Colonic mucosa (tissue), 4 donors: ENCODE data around the gene CYB5B. TPM values are rescaled to one million over a fixed set of nuclear protein-coding genes. Genes with fewer than 3 reads are reported as not detected.

ENCODE experiments used
- DNase-seq: peaks from one replicate; pipeline ENCODE4 v3.0.0-alpha.2; 2020
- H3K27ac ChIP-seq: fragments of 200-600 bp; one replicate; pipeline ENCODE4 v1.8.0; 2021
- H3K27me3 ChIP-seq: fragments of 200-600 bp; one replicate; pipeline ENCODE4 v1.8.0; 2021
- H3K36me3 ChIP-seq: fragments of 200-600 bp; one replicate; pipeline ENCODE4 v1.8.0; 2021
- H3K4me1 ChIP-seq: fragments of 200-600 bp; one replicate; pipeline ENCODE4 v1.8.0; 2021; ENCODE audit warnings: mild to moderate bottlenecking
- H3K4me3 ChIP-seq: fragments of 200-600 bp; one replicate; pipeline ENCODE4 v1.8.0; 2021
- H3K9ac ChIP-seq, 2 donors: one replicate each; pipeline ENCODE4 v1.7.0; 2013; ENCODE audit warnings: control low read depth in 2 of 2, low read depth in 2 of 2, low read length in 2 of 2
- H3K9me3 ChIP-seq: fragments of 200-600 bp; one replicate; pipeline ENCODE4 v1.8.0; 2021
- intact Hi-C: fragments of 100-400 bp; cut with DNase I; formaldehyde crosslinking; loops from one replicate; pipeline ENCODE4 v1.14.1; 2022
- total RNA-seq, 2 donors: library from RNA; stranded (reverse); fragmentation: NEBNext Ultra II Directional in 1 of 2; extraction: Animal tissue kit (Norgen Biotek cat#: 25700) in 1 of 2; gene quantifications; one replicate each; pipeline ENCODE4 v1.2.1, GENCODE V29; 2021
- TF ChIP-seq, protein P1 (sequence below): fragments of 200-600 bp; IDR thresholded peaks from one replicate; pipeline ENCODE4 v1.8.0; 2022; ENCODE audit warnings: antibody characterized with exemption, mild to moderate bottlenecking
- donor health status: healthy.
- donor health status: DM: no; HTN: no; CAD: no.
- donor health status: DM: no; HTN: no; CAD: no.

Gene CYB5B
- total RNA-seq, 2 donors from 2014 or later = 166 to 220 TPM

DNA sequence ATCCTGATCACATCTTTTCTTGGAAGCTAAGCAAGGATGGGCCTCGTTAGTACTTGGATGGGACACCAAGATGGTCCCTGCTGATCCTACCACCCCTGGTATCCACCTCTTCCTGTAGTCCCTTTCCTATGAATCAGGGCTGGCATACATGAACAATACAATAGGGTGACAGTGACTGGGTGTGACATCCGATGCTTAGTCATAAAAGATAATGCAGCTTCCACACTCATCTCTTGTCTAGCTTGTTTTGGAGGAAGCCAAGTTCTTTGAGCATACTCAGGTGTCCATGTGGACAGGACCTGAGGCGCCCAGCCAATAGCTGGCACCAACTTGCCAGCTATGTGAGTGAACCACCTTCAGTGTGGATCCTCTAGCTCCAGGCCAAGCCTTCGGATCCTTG is 78.8 kb downstream of the CYB5B start:
- Histone ChIP-seq H3K36me3 (no peaks in the 10 kb centered on the region), H3K27me3 (no peaks in the 10 kb centered on the region), H3K27ac (no peak overlapping the region), H3K9me3 (no peaks in the 10 kb centered on the region), H3K9ac (no peak overlapping the region), H3K4me3 (no peak overlapping the region), H3K4me1 (no peaks in the 10 kb centered on the region)
- DNase-seq = no peak
- TF ChIP-seq, protein P1, sequence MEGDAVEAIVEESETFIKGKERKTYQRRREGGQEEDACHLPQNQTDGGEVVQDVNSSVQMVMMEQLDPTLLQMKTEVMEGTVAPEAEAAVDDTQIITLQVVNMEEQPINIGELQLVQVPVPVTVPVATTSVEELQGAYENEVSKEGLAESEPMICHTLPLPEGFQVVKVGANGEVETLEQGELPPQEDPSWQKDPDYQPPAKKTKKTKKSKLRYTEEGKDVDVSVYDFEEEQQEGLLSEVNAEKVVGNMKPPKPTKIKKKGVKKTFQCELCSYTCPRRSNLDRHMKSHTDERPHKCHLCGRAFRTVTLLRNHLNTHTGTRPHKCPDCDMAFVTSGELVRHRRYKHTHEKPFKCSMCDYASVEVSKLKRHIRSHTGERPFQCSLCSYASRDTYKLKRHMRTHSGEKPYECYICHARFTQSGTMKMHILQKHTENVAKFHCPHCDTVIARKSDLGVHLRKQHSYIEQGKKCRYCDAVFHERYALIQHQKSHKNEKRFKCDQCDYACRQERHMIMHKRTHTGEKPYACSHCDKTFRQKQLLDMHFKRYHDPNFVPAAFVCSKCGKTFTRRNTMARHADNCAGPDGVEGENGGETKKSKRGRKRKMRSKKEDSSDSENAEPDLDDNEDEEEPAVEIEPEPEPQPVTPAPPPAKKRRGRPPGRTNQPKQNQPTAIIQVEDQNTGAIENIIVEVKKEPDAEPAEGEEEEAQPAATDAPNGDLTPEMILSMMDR = no peak
- intact Hi-C loops = no loop called here

DNA sequence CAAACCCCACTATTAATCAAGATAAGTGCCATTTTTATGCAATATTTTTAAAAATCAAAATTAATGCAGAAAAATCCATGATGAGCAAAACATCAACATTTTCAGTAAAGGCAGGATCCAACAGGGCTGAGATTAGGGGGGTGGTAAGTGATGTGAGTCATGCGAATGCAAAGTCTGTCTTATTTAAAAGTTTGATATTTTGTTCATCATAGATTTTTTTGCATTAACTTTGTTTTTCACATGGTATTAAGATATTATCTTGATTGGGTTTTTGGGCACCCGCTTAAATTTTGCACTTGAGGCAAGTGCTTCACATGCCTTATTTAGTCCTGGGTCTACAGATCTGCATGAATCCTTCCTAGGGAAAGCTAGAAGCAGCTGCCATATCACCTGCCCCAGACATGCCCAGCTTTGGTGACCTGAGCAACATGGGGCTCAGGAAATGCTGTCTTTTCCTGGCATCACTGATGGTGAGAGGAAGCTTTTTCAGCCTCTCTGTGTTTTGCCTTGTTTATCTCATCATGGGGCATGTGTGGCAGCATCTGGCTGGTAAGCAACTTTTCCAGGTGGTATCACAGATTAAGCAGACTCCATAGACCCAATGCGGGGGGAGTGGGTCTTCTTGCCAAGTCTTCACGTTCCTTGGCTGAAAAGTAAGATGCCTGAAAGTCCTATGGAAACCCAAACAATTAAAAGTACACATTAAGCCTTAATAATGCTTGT is 83.8 kb downstream of the CYB5B start:
- Histone ChIP-seq H3K9ac (no peak overlapping the region), H3K4me3 (no peak overlapping the region), H3K27ac (no peak overlapping the region), H3K9me3 (no peaks in the 10 kb centered on the region), H3K4me1 (no peaks in the 10 kb centered on the region), H3K36me3 (no peaks in the 10 kb centered on the region), H3K27me3 (no peaks in the 10 kb centered on the region)
- intact Hi-C loops = no loop called here
- DNase-seq = no peak
- TF ChIP-seq, protein P1 = no peak

DNA sequence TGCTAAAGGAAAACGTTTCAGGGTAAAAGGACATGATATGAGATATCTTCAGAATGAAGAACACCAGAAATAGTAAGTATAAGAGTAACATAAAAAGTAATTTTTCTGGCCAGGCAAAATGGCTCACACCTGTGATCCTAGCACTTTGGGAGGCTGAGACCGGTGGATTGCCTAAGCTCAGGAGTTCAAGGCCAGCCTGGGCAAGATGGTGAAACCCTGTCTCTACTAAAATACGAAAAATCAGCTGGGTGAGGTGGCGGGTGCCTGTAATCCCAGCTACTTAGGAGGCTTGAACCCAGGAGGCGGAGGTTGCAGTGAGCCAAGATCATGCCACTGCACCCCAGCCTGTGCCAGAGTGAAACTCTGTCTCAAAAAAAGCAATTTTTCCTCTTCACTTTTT is 84.7 kb downstream of the CYB5B start:
- no peaks in the 10 kb centered on the region for H3K4me1 ChIP-seq
- H3K4me3 ChIP-seq = no peak overlapping the region
- no peaks in the 10 kb centered on the region for H3K36me3 ChIP-seq
- no peak for DNase-seq
- no peak overlapping the region for H3K27ac ChIP-seq
- intact Hi-C loops = no loop called here
- H3K9ac ChIP-seq = no peak overlapping the region
- H3K27me3 ChIP-seq = no peaks in the 10 kb centered on the region
- H3K9me3 ChIP-seq = no peaks in the 10 kb centered on the region
- TF ChIP-seq, protein P1 = no peak

DNA sequence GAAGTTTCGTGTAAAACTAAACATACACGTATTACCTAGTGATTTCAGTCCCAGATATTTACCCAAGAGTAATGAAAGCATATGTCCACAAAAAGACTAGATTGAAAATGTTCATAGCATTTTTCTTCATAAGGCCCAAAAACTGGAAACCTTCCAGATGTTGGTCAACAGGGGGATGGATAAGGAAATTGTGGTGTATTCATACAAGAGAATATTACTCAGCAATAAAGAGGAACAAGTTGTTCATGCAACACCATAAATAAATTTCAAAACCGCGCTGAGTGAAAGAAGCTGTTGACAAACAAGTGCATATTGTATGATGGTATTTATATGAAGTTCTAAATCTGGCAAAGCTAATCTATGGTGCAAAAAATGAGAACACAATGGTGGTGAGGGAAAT is 87.2 kb downstream of the CYB5B start:
- TF ChIP-seq, protein P1 = no peak
- Histone ChIP-seq H3K27ac (no peak overlapping the region), H3K4me3 (no peak overlapping the region), H3K9ac (no peak overlapping the region), H3K9me3 (no peaks in the 10 kb centered on the region), H3K27me3 (no peaks in the 10 kb centered on the region), H3K4me1 (no peaks in the 10 kb centered on the region), H3K36me3 (no peaks in the 10 kb centered on the region)
- no peak for DNase-seq
- intact Hi-C loops = no loop called here

DNA sequence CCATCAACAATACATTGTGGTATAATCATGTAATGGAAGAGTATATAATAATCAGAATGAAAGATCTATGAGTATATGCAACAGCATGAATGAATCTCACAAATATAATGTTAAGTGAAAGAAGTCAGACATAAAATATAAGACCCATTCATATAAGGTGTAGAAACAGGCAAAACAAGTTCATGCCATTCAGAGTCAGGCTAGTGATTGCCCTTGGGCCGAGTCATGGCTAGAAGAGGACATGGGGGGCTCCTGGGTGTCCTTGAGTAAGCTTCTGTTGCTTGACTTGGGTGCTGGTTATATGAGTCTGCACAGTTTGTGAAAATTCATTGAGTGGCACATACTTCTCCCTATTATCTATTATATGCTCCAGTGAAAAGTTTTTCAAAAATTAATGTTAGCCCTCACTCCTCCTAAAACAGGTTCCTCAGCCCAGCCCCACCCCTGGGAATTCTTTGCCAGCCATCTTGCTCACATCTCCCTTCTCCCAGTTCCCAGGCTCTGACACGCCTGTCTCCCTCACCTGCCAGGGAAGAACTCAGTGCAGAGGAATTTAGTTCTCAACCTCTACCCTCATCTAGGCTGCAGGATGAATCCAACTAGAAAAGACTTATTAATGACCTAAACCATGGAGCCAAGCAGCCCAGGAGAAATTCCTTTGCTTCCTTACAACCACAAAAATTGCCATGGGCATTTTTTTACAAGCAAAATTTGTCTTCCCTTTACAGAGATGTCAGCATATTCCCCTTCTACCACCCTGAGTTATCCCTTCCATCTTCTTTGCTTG is 89.0 kb downstream of the CYB5B start:
- Histone ChIP-seq H3K27ac (no peak overlapping the region), H3K27me3 (no peaks in the 10 kb centered on the region), H3K36me3 (no peaks in the 10 kb centered on the region), H3K4me1 (no peaks in the 10 kb centered on the region), H3K9me3 (no peaks in the 10 kb centered on the region), H3K9ac (no peak overlapping the region), H3K4me3 (no peak overlapping the region)
- DNase-seq = no peak
- TF ChIP-seq, protein P1 = no peak
- intact Hi-C loops = no loop called here
